Liver (tissue), 9 donors: ENCODE data around the gene MYO5C. TPM values are rescaled to one million over a fixed set of nuclear protein-coding genes. Genes with fewer than 3 reads are reported as not detected.

Experiments used
- DNase-seq: peaks from one replicate; pipeline ENCODE4 v3.0.0-alpha.2; 2017; ENCODE audit warnings: low spot score
- H3K27ac ChIP-seq, 2 donors: one replicate each; pipeline ENCODE4 v1.7.0; 2013; ENCODE audit warnings: inconsistent platforms in 2 of 2, low read length in 2 of 2, control low read depth in 1 of 2, low read depth in 1 of 2, mild to moderate bottlenecking in 1 of 2
- H3K27me3 ChIP-seq, 4 donors: one replicate each; pipeline versions ENCODE4 v1.6.1 to v1.7.0; 2013; ENCODE audit warnings: low read length in 3 of 4, inconsistent platforms in 1 of 4, mild to moderate bottlenecking in 1 of 4, moderate library complexity in 1 of 4; ENCODE audit not compliant: control insufficient read depth in 4 of 4, insufficient read depth in 4 of 4
- H3K36me3 ChIP-seq, 4 donors: one replicate each; pipeline versions ENCODE4 v1.6.1 to v1.7.0; 2013; ENCODE audit warnings: low read length in 3 of 4, mild to moderate bottlenecking in 3 of 4, low read depth in 1 of 4, moderate library complexity in 1 of 4; ENCODE audit not compliant: control insufficient read depth in 4 of 4, insufficient read depth in 3 of 4
- H3K4me1 ChIP-seq, 4 donors: one replicate each; pipeline versions ENCODE4 v1.6.1 to v1.7.0; 2013; ENCODE audit warnings: low read length in 3 of 4, mild to moderate bottlenecking in 3 of 4, moderate library complexity in 1 of 4; ENCODE audit not compliant: control insufficient read depth in 4 of 4, insufficient read depth in 4 of 4
- H3K4me3 ChIP-seq, 3 donors: one replicate each; pipeline versions ENCODE4 v1.6.1 to v1.7.0; 2013; ENCODE audit warnings: low read length in 3 of 3, control low read depth in 1 of 3, low read depth in 1 of 3, mild to moderate bottlenecking in 1 of 3
- H3K9ac ChIP-seq, 2 donors: one replicate each; pipeline ENCODE4 v1.7.0; 2013; ENCODE audit warnings: low read length in 2 of 2, mild to moderate bottlenecking in 2 of 2, moderate library complexity in 2 of 2, control low read depth in 1 of 2, low read depth in 1 of 2
- H3K9me3 ChIP-seq, 4 donors: one replicate each; pipeline versions ENCODE4 v1.6.1 to v1.7.0; 2013; ENCODE audit warnings: low read length in 3 of 4; ENCODE audit not compliant: control insufficient read depth in 4 of 4
- ATF3 ChIP-seq: IDR thresholded peaks from 2 replicates; pipeline ENCODE4 v1.6.1; 2016; ENCODE audit warnings: antibody characterized with exemption
- CTCF ChIP-seq: fragments of 150-350 bp; IDR thresholded peaks from 2 replicates; pipeline ENCODE4 v1.5.1; 2017; ENCODE audit warnings: improper control_type of control experiment, low read depth, low read length; ENCODE audit not compliant: missing input control
- EGR1 ChIP-seq, 2 donors: IDR thresholded peaks; 2 replicates each; pipeline ENCODE4 v1.6.1; 2016 to 2018; ENCODE audit warnings: antibody characterized with exemption in 2 of 2, low read depth in 2 of 2
- FOXA1 ChIP-seq: IDR thresholded peaks from 2 replicates; pipeline ENCODE4 v1.6.1; 2016; ENCODE audit warnings: antibody characterized with exemption
- FOXA2 ChIP-seq: IDR thresholded peaks from 2 replicates; pipeline ENCODE4 v1.6.1; 2016; ENCODE audit warnings: antibody characterized with exemption
- GABPA ChIP-seq, 2 donors: IDR thresholded peaks in 1 of 2; conservative IDR thresholded peaks in 1 of 2; 2 replicates each; pipeline ENCODE4 v1.6.1; 2016; ENCODE audit warnings: antibody characterized with exemption in 2 of 2, mild to moderate bottlenecking in 1 of 2, moderate library complexity in 1 of 2
- HNF4A ChIP-seq, 2 donors: conservative IDR thresholded peaks; 2 replicates each; pipeline ENCODE4 v1.6.1; 2016; ENCODE audit warnings: antibody characterized with exemption in 2 of 2, mild to moderate bottlenecking in 2 of 2
- HNF4G ChIP-seq: IDR thresholded peaks from 2 replicates; pipeline ENCODE4 v1.6.1; 2016; ENCODE audit warnings: antibody characterized with exemption
- JUND ChIP-seq, 2 donors: IDR thresholded peaks; 2 replicates each; pipeline ENCODE4 v1.6.1; 2016; ENCODE audit warnings: antibody characterized with exemption in 2 of 2
- MAX ChIP-seq: IDR thresholded peaks from 2 replicates; pipeline ENCODE4 v1.6.1; 2016; ENCODE audit warnings: antibody characterized with exemption
- NR2F2 ChIP-seq: IDR thresholded peaks from 2 replicates; pipeline ENCODE4 v1.6.1; 2016; ENCODE audit warnings: antibody characterized with exemption
- RAD21 ChIP-seq, 2 donors: IDR thresholded peaks; 2 replicates each; pipeline ENCODE4 v1.6.1; 2016; ENCODE audit warnings: antibody characterized with exemption in 2 of 2, mild to moderate bottlenecking in 2 of 2
- REST ChIP-seq: IDR thresholded peaks from 2 replicates; pipeline ENCODE4 v1.6.1; 2016; ENCODE audit warnings: antibody characterized with exemption, mild to moderate bottlenecking
- RXRA ChIP-seq, 2 donors: IDR thresholded peaks; 2 replicates each; pipeline ENCODE4 v1.6.1; 2017 to 2018; ENCODE audit warnings: antibody characterized with exemption in 2 of 2, mild to moderate bottlenecking in 1 of 2
- SP1 ChIP-seq: IDR thresholded peaks from 2 replicates; pipeline ENCODE4 v1.6.1; 2018; ENCODE audit warnings: antibody characterized with exemption, mild to moderate bottlenecking
- TAF1 ChIP-seq: conservative IDR thresholded peaks from 2 replicates; pipeline ENCODE4 v1.6.1; 2016; ENCODE audit warnings: antibody characterized with exemption, mild to moderate bottlenecking
- YY1 ChIP-seq: IDR thresholded peaks from 2 replicates; pipeline ENCODE4 v1.6.1; 2016; ENCODE audit warnings: antibody characterized with exemption, mild to moderate bottlenecking
- ZBTB33 ChIP-seq: IDR thresholded peaks from 2 replicates; pipeline ENCODE4 v1.6.1; 2016; ENCODE audit warnings: antibody characterized with exemption
- WGBS: extraction: QIAGEN DNeasy Blood & Tissue Kit; methylation state at CpG from one replicate; pipeline ENCODE4 v1.1.7; 2013; 5-methylcytosine and 5-hydroxymethylcytosine counted together
- polyA plus RNA-seq, 2 donors: library from polyadenylated mRNA; stranded (reverse) in 1 of 2; unstranded in 1 of 2; fragments of 200-250 nt in 1 of 2; fragments of >200 nt in 1 of 2; fragmentation: Nextera tagmentation in 1 of 2; extraction: Ambion mirVana in 1 of 2; gene quantifications; one replicate each; pipeline versions ENCODE4 v1.2.1 to v1.2.3, GENCODE V29; 2013 to 2015
- total RNA-seq, 2 donors: library from RNA; depleted of rRNA; stranded (reverse); fragments of >200 nt; gene quantifications; one replicate each; pipeline ENCODE4 v1.2.3, GENCODE V29; 2014
- donor health status: healthy.
- donor health status: healthy.
- donor health status: healthy.
- donor health status: healthy.
- donor health status: healthy.

MYO5C gene
- total and polyA plus RNA-seq, 4 donors, result 1.9 to 8.6 (median 3.0) TPM

- TF ChIP-seq ATF3, result no peak
- no peak for TF ChIP-seq FOXA2
Measured at GRCh38 chr15:52155878-52156277, 139.7 kb downstream of the MYO5C start (continued).

- no peak for TF ChIP-seq JUND (IDR thresholded peaks at IDR 0.05)
- no peak for TF ChIP-seq REST
- TF ChIP-seq EGR1 (IDR thresholded peaks at IDR 0.05; ENCODE audit: low read depth in 2 of 2), result no peak
- no peak for TF ChIP-seq RXRA (IDR thresholded peaks at IDR 0.05)
- no peak for TF ChIP-seq MAX
- no peak for TF ChIP-seq TAF1
- no peak for TF ChIP-seq FOXA1
- TF ChIP-seq ZBTB33, result no peak
- TF ChIP-seq HNF4G, result no peak
- TF ChIP-seq RAD21 (IDR thresholded peaks at IDR 0.05), result no peak
- no peak for TF ChIP-seq YY1
- no peak for TF ChIP-seq ATF3
- TF ChIP-seq FOXA2, result no peak
- TF ChIP-seq SP1, result no peak
- TF ChIP-seq GABPA (IDR thresholded peaks at IDR 0.05 in 1 of 2, conservative IDR thresholded peaks at IDR 0.05 in 1 of 2), result no peak
- no peak for TF ChIP-seq CTCF
- TF ChIP-seq NR2F2, result no peak
- no peak for TF ChIP-seq HNF4A (conservative IDR thresholded peaks at IDR 0.05)
- DNase-seq, result no peak
- Histone ChIP-seq H3K27me3 (no peaks in the 10 kb centered on the region), H3K4me1 (peaks cover 0 to 4% (median 0%) of the 10 kb centered on the region in 4 donors), H3K27ac (no peak overlapping the region), H3K9ac (no peak overlapping the region), H3K36me3 (peaks cover 0 to 3% (median under 1%) of the 10 kb centered on the region in 4 donors), H3K9me3 (no peaks in the 10 kb centered on the region), H3K4me3 (no peak overlapping the region)
- WGBS, result 92% methylated on average over 8 of the region's 8 CpGs
Measured at GRCh38 chr15:52154896-52155865, 140.4 kb downstream of the MYO5C start.
